Calu3 (cell line): Measurements from ENCODE around the gene GNG12. TPM values are rescaled to one million over a fixed set of nuclear protein-coding genes. Genes with fewer than 3 reads are reported as not detected.
A peak's percentile ranks its signal among the peaks of the same experiment; 100 is the strongest.

Source experiments
- BruUV-seq: library from RNA; stranded (reverse); fragments of 400-500 nt; replicated peaks from 2 replicates; lab custom pipeline; 2021; lab: Mats Ljungman, UMichigan
- CTCF ChIA-PET: fragments of 300-600 bp; sonication (Branson Sonifier 250); formaldehyde crosslinking; loops from one replicate; lab custom pipeline; 2022; ENCODE audit warnings: antibody characterized with exemption; lab: Charles Lee
- DNase-seq: peaks from one replicate; pipeline ENCODE4 v3.0.0; 2022
- H3K27ac Mint-ChIP-seq: one replicate; pipeline ENCODE4 v1.8.0; 2022; ENCODE audit warnings: mixed read lengths; ENCODE audit not compliant: unreplicated experiment
- H3K27me3 Mint-ChIP-seq: one replicate; pipeline ENCODE4 v1.8.0; 2022; ENCODE audit warnings: mixed read lengths; ENCODE audit not compliant: unreplicated experiment
- H3K36me3 Mint-ChIP-seq: one replicate; pipeline ENCODE4 v1.8.0; 2022; ENCODE audit warnings: mild to moderate bottlenecking, moderate library complexity, mixed read lengths; ENCODE audit not compliant: insufficient read depth, unreplicated experiment
- H3K4me1 Mint-ChIP-seq: one replicate; pipeline ENCODE4 v1.8.0; 2022; ENCODE audit warnings: mild to moderate bottlenecking, low read depth, mixed read lengths; ENCODE audit not compliant: unreplicated experiment
- H3K4me3 Mint-ChIP-seq: one replicate; pipeline ENCODE4 v1.8.0; 2022; ENCODE audit warnings: mild to moderate bottlenecking, low read depth, moderate library complexity, mixed read lengths; ENCODE audit not compliant: unreplicated experiment
- H3K9me3 Mint-ChIP-seq: one replicate; pipeline ENCODE4 v1.8.0; 2022; ENCODE audit warnings: low read depth, mixed read lengths; ENCODE audit not compliant: unreplicated experiment
- intact Hi-C: fragments of 100-400 bp; cut with micrococcal nuclease; formaldehyde crosslinking; loops from one replicate; pipeline ENCODE4 v1.10.0; 2022; ENCODE audit not compliant: unreplicated experiment
- total RNA-seq: library from RNA; stranded (reverse); gene quantifications from 2 replicates; pipeline ENCODE4 v1.2.3, GENCODE V29; 2022
- TF ChIP-seq, protein P1 (sequence below): fragments of 200-600 bp; IDR thresholded peaks from one replicate; pipeline ENCODE4 v1.8.0; 2022; ENCODE audit warnings: antibody characterized with exemption; ENCODE audit not compliant: unreplicated experiment

Gene GNG12
- total RNA-seq, 1 experiment from 2014 or later: 85.6 TPM

DNA sequence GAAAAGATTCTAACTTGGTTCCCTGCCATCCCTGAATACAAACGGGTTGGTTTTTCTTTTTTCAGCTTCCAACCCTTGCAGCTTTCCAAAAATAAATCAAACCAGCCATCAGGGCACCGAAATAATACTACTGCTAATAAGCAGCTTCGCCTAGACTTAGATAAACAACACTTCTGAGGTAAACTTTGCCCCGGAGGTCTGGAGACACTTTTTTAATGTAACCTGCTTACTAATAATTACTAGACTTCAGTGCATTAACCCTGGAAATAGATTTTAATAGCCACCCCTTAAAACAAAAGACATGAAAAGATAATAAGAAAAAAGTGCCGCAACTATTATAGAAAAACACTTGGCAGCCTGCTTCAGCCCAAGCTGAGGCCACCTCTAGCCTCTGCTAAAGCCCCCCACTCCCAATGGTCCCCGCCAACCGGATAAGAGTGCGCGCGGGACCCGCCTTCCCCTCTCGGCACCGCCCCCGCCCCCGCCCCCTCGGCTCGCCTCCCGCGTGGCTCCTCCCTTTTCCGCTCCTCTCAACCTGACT lies 148.7 kb downstream of the GNG12 start:
- TF ChIP-seq, protein P1, sequence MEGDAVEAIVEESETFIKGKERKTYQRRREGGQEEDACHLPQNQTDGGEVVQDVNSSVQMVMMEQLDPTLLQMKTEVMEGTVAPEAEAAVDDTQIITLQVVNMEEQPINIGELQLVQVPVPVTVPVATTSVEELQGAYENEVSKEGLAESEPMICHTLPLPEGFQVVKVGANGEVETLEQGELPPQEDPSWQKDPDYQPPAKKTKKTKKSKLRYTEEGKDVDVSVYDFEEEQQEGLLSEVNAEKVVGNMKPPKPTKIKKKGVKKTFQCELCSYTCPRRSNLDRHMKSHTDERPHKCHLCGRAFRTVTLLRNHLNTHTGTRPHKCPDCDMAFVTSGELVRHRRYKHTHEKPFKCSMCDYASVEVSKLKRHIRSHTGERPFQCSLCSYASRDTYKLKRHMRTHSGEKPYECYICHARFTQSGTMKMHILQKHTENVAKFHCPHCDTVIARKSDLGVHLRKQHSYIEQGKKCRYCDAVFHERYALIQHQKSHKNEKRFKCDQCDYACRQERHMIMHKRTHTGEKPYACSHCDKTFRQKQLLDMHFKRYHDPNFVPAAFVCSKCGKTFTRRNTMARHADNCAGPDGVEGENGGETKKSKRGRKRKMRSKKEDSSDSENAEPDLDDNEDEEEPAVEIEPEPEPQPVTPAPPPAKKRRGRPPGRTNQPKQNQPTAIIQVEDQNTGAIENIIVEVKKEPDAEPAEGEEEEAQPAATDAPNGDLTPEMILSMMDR: no peak
- Mint-ChIP-seq H3K4me1 (peaks cover 40% of the 10 kb centered on the region), H3K27ac (peak overlapping the region; percentile 89), H3K4me3 (peak overlapping the region; percentile 96), H3K27me3 (no peaks in the 10 kb centered on the region), H3K36me3 (peaks cover 59% of the 10 kb centered on the region), H3K9me3 (no peaks in the 10 kb centered on the region)
- BruUV-seq: TSS peak; percentile 85
- intact Hi-C loops: loop anchor here (10.0 kb wide), 1 partner anchor 150 kb away; no protein-coding TSS in a partner anchor
- no peak for DNase-seq
- CTCF ChIA-PET: interaction anchor here (0.6 to 2.1 kb wide), 19 partner anchors 10 to 458 kb away, joined by 3 to 11 read pairs (median 4); no protein-coding TSS in a partner anchor

DNA sequence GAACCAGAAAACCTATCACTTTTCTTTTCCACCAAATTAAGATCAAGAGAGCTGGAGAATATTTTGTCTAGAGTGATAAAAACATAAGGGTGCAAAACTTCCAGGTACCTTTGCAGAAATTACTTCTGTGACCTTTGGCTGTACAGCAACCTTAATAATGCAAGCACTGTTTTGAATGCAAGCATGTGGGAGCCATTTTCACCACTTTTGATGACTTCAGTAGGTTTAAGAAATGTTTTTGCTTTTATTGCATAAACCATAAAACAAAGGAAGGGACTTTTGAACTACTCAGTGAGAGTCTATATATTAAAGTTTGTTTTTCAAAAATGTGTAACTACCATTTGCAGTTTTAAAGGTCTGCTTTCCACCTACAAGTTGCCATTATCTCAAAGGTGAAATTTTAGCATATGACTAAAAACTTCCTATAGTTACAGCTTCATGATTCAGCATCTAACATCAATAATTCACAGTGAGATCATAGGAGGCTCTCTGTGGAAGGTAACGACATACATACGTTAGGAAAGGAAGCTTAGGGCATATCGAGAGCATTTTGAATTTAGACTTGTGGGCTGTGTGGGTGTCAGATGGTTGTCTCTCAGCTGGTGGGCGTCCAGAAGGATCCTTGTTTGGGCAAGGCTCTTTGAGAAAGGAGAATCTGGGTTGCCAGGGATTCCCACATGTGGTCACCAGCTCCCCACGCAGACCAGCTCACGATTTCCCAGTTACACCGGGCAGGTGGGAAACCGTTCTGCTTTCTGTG lies 149.3 kb downstream of the GNG12 start:
- no TSS peak for BruUV-seq
- no peaks in the 10 kb centered on the region for H3K9me3 Mint-ChIP-seq
- H3K4me3 Mint-ChIP-seq: peak overlapping the region; percentile 96
- DNase-seq: no peak
- intact Hi-C loops: loop anchor here (2.0 to 10.0 kb wide), 4 partner anchors 51 to 149 kb away; no protein-coding TSS in a partner anchor
- TF ChIP-seq, protein P1: no peak
- H3K27me3 Mint-ChIP-seq: no peaks in the 10 kb centered on the region
- CTCF ChIA-PET: interaction anchor here (0.9 to 2.1 kb wide), 5 partner anchors 14 to 76 kb away, joined by 3 to 11 read pairs (median 5); no protein-coding TSS in a partner anchor
- peaks cover 57% of the 10 kb centered on the region for H3K36me3 Mint-ChIP-seq
- peak overlapping the region; percentile 89 for H3K27ac Mint-ChIP-seq
- peaks cover 39% of the 10 kb centered on the region for H3K4me1 Mint-ChIP-seq

DNA sequence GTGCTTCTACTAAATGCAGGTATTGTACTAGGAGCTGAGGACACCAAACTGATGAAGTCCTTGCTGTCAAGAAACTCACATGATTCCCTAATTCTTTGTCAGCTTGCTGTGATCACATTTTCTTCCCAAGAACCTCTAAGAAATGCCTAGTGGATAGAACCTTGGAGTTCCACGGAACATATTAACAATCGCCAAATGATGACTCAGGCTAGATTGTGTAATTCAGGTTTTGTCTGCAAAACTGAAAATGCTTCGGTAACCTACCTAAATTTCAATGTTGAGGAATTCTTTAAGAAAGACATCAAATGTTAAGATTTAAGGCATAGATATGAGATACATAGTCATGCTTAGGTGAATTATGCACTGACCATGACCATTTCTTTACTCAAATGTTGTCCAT lies 150.0 kb downstream of the GNG12 start:
- TF ChIP-seq, protein P1: no peak
- Mint-ChIP-seq H3K9me3 (no peaks in the 10 kb centered on the region), H3K4me3 (peak overlapping the region; percentile 96), H3K4me1 (peaks cover 32% of the 10 kb centered on the region), H3K36me3 (peaks cover 50% of the 10 kb centered on the region), H3K27me3 (no peaks in the 10 kb centered on the region), H3K27ac (peak overlapping the region; percentile 89)
- BruUV-seq: no TSS peak
- CTCF ChIA-PET: interaction anchor here (0.9 to 1.4 kb wide), 4 partner anchors 29 to 151 kb away, joined by 3 to 5 read pairs (median 3); no protein-coding TSS in a partner anchor
- intact Hi-C loops: loop anchor here (2.0 to 10.0 kb wide), 4 partner anchors 51 to 149 kb away; no protein-coding TSS in a partner anchor
- no peak for DNase-seq

DNA sequence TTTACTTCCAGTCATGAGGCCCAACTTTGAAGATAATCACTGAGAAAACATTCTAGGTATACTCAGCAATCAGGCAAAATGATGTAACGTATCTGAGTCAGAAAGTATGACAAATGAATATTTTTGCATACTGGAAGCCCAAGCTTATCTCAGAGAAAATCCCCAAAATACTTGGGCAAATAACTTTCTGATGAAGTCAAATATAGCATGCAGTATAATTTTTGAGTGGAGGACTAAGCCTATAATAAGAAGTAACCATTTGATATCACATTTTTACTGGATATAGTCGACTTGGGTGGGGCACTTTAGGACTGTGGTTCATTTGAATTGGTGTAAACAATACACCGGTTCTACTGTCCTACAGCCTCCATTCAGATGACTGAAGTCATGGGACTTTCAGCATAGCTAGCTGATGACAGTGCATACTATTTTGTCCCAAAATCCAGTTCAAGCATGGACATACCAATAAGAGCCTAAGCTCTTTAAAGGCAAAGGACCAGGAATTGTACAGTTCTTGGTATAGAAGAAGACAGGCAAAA lies 150.5 kb downstream of the GNG12 start:
- TF ChIP-seq, protein P1: no peak
- BruUV-seq: no TSS peak
- H3K4me1 Mint-ChIP-seq: peaks cover 26% of the 10 kb centered on the region
- H3K27me3 Mint-ChIP-seq: no peaks in the 10 kb centered on the region
- H3K4me3 Mint-ChIP-seq: no peak overlapping the region
- H3K36me3 Mint-ChIP-seq: peaks cover 44% of the 10 kb centered on the region
- peak; percentile 12 for DNase-seq
- H3K9me3 Mint-ChIP-seq: no peaks in the 10 kb centered on the region
- H3K27ac Mint-ChIP-seq: peak overlapping the region; percentile 89
- CTCF ChIA-PET: interaction anchor here (1.2 to 1.4 kb wide), 4 partner anchors 77 to 150 kb away, joined by 3 to 5 read pairs (median 4); no protein-coding TSS in a partner anchor
- intact Hi-C loops: loop anchor here (2.0 to 10.0 kb wide), 4 partner anchors 50 to 148 kb away; no protein-coding TSS in a partner anchor
